Heart right ventricle (tissue), 16 donors: ENCODE measurements around the gene PDZD4. TPM values are rescaled to one million over a fixed set of nuclear protein-coding genes. Genes with fewer than 3 reads are reported as not detected.

ENCODE experiments used
- ATAC-seq, 8 donors: fragments of 200-7000 bp; cut with Tn5 transposase; one replicate each; pipeline ENCODE4 v1.9.1; 2020; ENCODE audit warnings: mild to moderate bottlenecking in 8 of 8, moderate library complexity in 8 of 8, moderate number of reproducible peaks in 1 of 8
- DNase-seq, 2 donors: peaks; one replicate each; pipeline ENCODE4 v3.0.0-alpha.2; 2020
- H3K27ac ChIP-seq, 10 donors: fragments of 200-600 bp; sonication (generic) in 2 of 10; one replicate each; pipeline versions ENCODE4 v1.5.0 to v1.8.0; 2020 to 2022; ENCODE audit warnings: mild to moderate bottlenecking in 3 of 10
- H3K27me3 ChIP-seq, 7 donors: fragments of 200-600 bp; one replicate each; pipeline ENCODE4 v1.8.0; 2021 to 2022; ENCODE audit warnings: mild to moderate bottlenecking in 2 of 7
- H3K36me3 ChIP-seq, 9 donors: fragments of 200-600 bp; sonication (generic) in 1 of 9; one replicate each; pipeline versions ENCODE4 v1.5.0 to v1.8.0; 2020 to 2022; ENCODE audit warnings: mild to moderate bottlenecking in 2 of 9
- H3K4me1 ChIP-seq, 9 donors: fragments of 200-600 bp; sonication (generic) in 1 of 9; one replicate each; pipeline versions ENCODE4 v1.5.0 to v1.8.0; 2020 to 2022; ENCODE audit warnings: mild to moderate bottlenecking in 4 of 9
- H3K4me3 ChIP-seq, 10 donors: fragments of 200-600 bp; sonication (generic) in 2 of 10; one replicate each; pipeline versions ENCODE4 v1.5.0 to v1.8.0; 2020 to 2022; ENCODE audit warnings: mild to moderate bottlenecking in 7 of 10, moderate library complexity in 2 of 10
- H3K9me3 ChIP-seq, 11 donors: fragments of 200-600 bp in 10 of 11; sonication (generic) in 2 of 11; one replicate each; pipeline versions ENCODE4 v1.5.0 to v1.8.0; 2013 to 2022; ENCODE audit warnings: mild to moderate bottlenecking in 2 of 11, control low read depth in 1 of 11, moderate library complexity in 1 of 11
- WGBS, 2 donors: extraction: QIAGEN DNeasy Blood & Tissue Kit; methylation state at CpG; one replicate each; pipeline ENCODE4 v1.1.7; 2013; ENCODE audit warnings: inconsistent platforms in 1 of 2; 5-methylcytosine and 5-hydroxymethylcytosine counted together
- intact Hi-C, 10 donors: fragments of 100-400 bp; cut with DNase I; formaldehyde crosslinking; loops; one replicate each; pipeline versions ENCODE4 v1.11.1 to v1.14.2; 2022
- polyA plus RNA-seq, 2 donors: library from polyadenylated mRNA; stranded (reverse); fragments of 200-250 nt; gene quantifications; one replicate each; pipeline ENCODE4 v1.2.3, GENCODE V29; 2013
- total RNA-seq, 10 donors: library from RNA; stranded (reverse); fragmentation: NEBNext Ultra II Directional in 3 of 10; extraction: Animal tissue kit (Norgen Biotek cat#: 25700) in 3 of 10; gene quantifications; one replicate each; pipeline versions ENCODE4 v1.2.1 to v1.2.4, GENCODE V29; 2021 to 2023
- TF ChIP-seq, protein P1 (sequence below), 9 donors: fragments of 200-600 bp; sonication (generic) in 2 of 9; IDR thresholded peaks; one replicate each; pipeline versions ENCODE4 v1.5.0 to v1.8.0; 2021 to 2022; ENCODE audit warnings: antibody characterized with exemption in 9 of 9, mild to moderate bottlenecking in 5 of 9, moderate library complexity in 1 of 9
- donor health status: Arrhythmogenic right ventricular cardiomyopathy.
- donor health status: ischemic (EF 13 %, LVEDD 7.1; RV severe dilation, severe dysfunction).
- donor health status: healthy with polysubstance abuse.
- donor health status: DM: no; HTN: yes; CAD: no.
- donor health status: DM: no; HTN: no; CAD: no.
- donor health status: ischemic (EF 25% LVEDD 6.9; RV normal size, moderate dysfunction).
- donor health status: ischemic (EF 25% LVEDD 5.7; RV mildly dilated, moderate dysfunction).
- donor health status: healthy.
- donor health status: DM: yes; HTN: yes; CAD: no.
- donor health status: Ischemic cardiomyopathy.
- donor health status: ischemic (EF 35%, LVEDD 5.7; RV mildly dilated, moderate dysfunction).
- donor health status: nonischemic (EF 11% LVEDD 7.7; RV severe dilation, severe dysfunction).
- donor health status: DM: yes; HTN: yes; CAD: no.
- donor health status: PGD.
- donor health status: ischemic (EF 29% LVEDD 5.4; RV normal size, mild dysfunction).
- donor health status: nonischemic (EF 23%, LVEDD 6.1; RV moderate dilation, normal function).

The PDZD4 gene
- total and polyA plus RNA-seq, 12 donors, result 1.2 to 4.5 (median 2.3) TPM

DNA sequence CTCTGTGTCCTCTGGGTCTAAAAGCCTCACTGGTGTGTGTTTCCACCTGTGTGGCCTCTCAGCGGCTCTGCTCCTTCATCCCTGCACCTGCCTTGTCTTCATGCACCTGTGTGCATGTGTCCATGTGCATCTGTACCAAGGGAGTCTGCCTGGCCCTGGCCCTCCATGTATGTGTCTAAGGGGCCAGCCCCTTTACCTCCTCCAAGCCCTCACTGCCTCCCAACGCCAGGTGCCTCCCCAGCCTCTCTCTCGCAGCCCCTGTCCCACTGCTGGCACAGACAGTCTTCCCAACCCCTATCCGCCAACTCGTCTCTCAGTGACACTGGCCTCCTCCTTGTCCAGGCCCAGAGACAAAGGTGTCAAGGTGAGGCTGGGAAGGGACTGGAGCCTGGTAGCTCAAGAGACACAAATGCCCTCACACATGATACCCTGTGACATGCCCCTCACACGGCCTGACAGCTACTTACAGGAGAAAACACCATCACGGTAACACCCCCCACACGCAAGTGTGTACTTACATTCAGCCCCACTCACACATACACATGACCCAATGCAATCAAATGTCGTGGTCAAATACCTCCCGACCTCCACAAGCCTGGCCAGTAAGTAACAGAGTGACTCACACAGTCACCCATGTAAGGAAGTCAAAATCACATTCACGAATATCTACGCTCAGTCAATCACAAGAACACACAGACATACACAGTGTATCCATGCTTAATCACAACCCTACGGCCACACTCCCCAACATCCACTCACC lies 44.2 kb upstream of the PDZD4 start:
- H3K4me1 ChIP-seq, result no peaks in the 10 kb centered on the region
- intact Hi-C loops, result no loop called here
- H3K36me3 ChIP-seq, result no peaks in the 10 kb centered on the region
- no peak for DNase-seq
- peaks cover 0 to 94% (median 0%) of the 10 kb centered on the region in 7 donors for H3K27me3 ChIP-seq
- ATAC-seq, result no peak
- no peaks in the 10 kb centered on the region for H3K9me3 ChIP-seq
- H3K27ac ChIP-seq, result no peak overlapping the region
- no peak overlapping the region for H3K4me3 ChIP-seq
- 85% methylated on average over 13 of the region's 13 CpGs for WGBS, 2 donors
- TF ChIP-seq, protein P1, sequence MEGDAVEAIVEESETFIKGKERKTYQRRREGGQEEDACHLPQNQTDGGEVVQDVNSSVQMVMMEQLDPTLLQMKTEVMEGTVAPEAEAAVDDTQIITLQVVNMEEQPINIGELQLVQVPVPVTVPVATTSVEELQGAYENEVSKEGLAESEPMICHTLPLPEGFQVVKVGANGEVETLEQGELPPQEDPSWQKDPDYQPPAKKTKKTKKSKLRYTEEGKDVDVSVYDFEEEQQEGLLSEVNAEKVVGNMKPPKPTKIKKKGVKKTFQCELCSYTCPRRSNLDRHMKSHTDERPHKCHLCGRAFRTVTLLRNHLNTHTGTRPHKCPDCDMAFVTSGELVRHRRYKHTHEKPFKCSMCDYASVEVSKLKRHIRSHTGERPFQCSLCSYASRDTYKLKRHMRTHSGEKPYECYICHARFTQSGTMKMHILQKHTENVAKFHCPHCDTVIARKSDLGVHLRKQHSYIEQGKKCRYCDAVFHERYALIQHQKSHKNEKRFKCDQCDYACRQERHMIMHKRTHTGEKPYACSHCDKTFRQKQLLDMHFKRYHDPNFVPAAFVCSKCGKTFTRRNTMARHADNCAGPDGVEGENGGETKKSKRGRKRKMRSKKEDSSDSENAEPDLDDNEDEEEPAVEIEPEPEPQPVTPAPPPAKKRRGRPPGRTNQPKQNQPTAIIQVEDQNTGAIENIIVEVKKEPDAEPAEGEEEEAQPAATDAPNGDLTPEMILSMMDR (IDR thresholded peaks at IDR 0.05), result no peak

GRCh38 chrX:153874085-153874365 lies 43.7 kb upstream of the PDZD4 start:
- 18 to 30% methylated on average over 2 to 3 of the region's 3 CpGs for WGBS, 2 donors
- peaks cover 0 to 93% (median 0%) of the 10 kb centered on the region in 7 donors for H3K27me3 ChIP-seq
- TF ChIP-seq, protein P1 (IDR thresholded peaks at IDR 0.05), result no peak
- intact Hi-C loops, result no loop called here
- H3K9me3 ChIP-seq, result no peaks in the 10 kb centered on the region
- ATAC-seq (no peak), DNase-seq (no peak)
- no peak overlapping the region for H3K27ac ChIP-seq
- H3K36me3 ChIP-seq, result no peaks in the 10 kb centered on the region
- H3K4me3 ChIP-seq, result no peak overlapping the region
- no peaks in the 10 kb centered on the region for H3K4me1 ChIP-seq

DNA sequence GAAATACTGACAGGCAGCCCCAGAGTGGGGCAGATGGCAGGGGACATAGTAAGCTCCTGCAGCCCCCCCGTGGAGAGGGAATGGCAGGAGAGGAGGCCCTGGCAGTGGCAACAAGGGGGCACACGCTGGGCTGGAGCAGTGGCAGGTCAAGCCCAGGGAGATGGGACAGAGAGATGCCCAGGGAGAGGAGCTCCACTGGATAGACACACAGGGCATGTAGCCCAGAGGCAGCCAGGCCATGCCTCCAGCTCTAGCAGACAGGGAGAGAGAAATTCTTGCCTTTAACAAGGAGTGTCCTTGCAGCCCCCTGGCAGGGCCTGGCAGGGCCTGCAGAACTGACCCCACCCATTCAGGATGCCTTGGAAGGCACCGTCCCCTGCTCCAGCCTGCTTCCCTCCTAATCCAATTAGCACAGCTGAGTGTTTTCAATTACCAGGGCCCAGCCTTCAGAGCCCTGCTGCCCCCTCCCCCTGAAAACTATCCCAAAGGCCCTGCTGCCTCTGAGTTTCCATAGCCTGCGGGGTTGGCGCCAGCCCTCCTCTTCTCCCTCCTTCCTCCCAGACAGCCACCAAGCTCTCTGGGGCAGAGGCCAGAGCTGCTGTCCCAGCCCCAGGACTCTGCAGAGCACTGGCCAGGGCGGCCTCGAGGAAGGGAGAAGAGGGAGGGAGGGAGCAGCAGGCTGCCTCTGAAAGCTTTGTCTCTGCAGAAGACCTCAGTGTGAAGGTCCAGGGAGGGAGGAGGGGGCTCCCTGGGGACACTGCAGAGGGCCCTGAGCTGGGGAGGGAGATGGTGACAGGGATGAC lies 43.1 kb upstream of the PDZD4 start:
- ATAC-seq (no peak), DNase-seq (no peak)
- WGBS, 2 donors, result 18 to 38% methylated on average over 4 to 7 of the region's 7 CpGs
- Histone ChIP-seq H3K27me3 (peaks cover 0 to 88% (median 0%) of the 10 kb centered on the region in 7 donors), H3K4me1 (no peaks in the 10 kb centered on the region), H3K4me3 (no peak overlapping the region), H3K9me3 (no peaks in the 10 kb centered on the region), H3K36me3 (no peaks in the 10 kb centered on the region), H3K27ac (no peak overlapping the region)
- intact Hi-C loops, result no loop called here
- TF ChIP-seq, protein P1 (IDR thresholded peaks at IDR 0.05), result no peak

- TF ChIP-seq, protein P1 (IDR thresholded peaks at IDR 0.05), result no peak
- intact Hi-C loops, result no loop called here
- no peaks in the 10 kb centered on the region for H3K36me3 ChIP-seq
- no peaks in the 10 kb centered on the region for H3K9me3 ChIP-seq
- no peak for DNase-seq
- no peak overlapping the region for H3K27ac ChIP-seq
- peaks cover 0 to 75% (median 0%) of the 10 kb centered on the region in 7 donors for H3K27me3 ChIP-seq
- no peak for ATAC-seq
- WGBS, 2 donors, result 61 to 68% methylated on average over 26 to 29 of the region's 29 CpGs
- H3K4me3 ChIP-seq, result no peak overlapping the region
- no peaks in the 10 kb centered on the region for H3K4me1 ChIP-seq
Measured at GRCh38 chrX:153871946-153872878, 41.9 kb upstream of the PDZD4 start.
